NCI-H226 (cell line): ENCODE results near the gene MOB3B.
"Not testable (repeated sequence)": the region's sequence is repeated elsewhere in the genome, so short reads cannot be mapped to it uniquely, and the experiment has no call there.

Experiments
- DNase-seq: peaks from one replicate; pipeline ENCODE4 v3.0.0-alpha.2; 2015

Gene MOB3B

DNA sequence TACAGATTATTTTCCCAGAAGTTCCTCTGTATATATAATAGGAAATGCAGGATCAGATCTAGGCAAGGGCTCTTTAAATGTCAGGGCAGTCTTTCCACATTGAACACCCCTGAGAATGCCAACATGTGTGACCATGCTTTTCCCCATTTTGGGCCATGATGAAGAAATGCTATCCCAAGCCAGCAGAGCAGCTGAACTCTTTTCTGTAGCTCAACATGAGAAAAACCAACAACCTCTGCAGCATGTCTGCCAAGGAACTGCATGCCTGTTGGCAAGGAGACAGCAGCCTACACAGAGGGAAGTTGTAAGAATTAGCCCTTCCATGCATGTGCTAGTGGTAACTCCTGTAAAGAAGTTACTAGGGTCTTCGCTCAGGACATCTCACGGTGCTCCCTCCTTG, 15.1 kb downstream of the MOB3B start:
- DNase-seq = no peak

- DNase-seq = no peak
These were observed 17.8 kb downstream of the MOB3B start for GRCh38 chr9:27511771-27512170.

DNA sequence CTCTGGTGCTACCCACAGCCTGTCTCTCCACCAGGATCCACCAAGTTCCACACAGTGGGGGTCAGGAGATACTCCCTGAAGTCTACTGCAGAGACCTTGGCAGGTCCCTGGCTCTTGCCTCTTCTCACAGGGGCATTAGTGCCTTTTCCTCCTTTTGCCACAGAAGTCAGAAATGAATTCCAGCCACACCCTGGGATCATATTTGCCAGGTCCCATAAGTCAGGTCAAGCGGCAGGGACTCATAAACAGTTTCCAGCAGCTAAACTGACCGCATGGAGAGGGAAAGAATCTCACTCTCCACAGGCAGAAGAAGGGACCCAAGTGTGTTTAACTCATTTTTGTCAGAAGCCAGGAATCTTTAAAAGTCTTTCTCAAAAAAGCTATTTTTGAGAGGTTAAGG, 18.8 kb downstream of the MOB3B start:
- DNase-seq = no peak

- DNase-seq = no peak
These were observed 22.6 kb downstream of the MOB3B start for GRCh38 chr9:27506981-27507380.

DNA sequence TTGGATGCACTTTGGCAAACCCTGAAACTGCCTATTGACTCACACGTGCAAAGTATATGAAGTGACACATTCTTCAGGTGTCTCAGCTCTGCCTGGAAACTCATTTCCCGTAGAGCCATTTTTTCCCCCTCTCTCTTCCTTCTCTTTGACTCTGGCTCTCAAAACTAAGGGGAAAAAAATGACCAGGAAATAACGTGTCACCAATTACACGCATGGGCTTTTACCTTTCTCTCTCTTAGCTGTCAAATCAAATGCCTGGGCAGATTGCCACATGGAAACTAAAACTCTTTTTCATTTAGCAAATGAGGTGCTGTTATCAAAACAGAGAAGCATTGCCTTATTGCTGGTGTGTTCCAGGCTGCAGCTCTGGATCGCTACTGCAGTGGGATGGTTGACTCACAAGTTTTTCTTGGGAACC, 23.9 kb downstream of the MOB3B start:
- no peak for DNase-seq

- DNase-seq = no peak
These were observed 25.4 kb downstream of the MOB3B start for GRCh38 chr9:27504259-27504658.

DNA sequence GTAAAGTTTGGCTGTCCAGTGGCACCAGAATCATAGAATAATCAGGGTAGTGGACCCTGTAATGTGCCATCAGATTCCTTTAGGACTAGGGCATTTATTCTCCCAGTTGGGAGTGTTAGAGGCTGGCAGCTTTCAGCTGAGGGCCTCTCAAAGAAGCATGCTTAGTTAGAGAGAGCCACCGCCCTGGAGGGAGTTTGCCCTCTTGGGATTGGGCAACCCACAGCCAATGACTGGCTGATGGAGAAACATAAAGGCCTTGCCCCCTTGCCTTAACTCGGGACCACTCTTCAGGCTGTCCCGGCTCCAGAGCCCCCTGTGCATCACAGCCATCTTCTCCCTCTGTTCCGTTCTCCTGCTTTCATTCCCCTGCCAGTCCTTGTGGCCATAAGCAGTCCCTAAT, 26.0 kb downstream of the MOB3B start:
- DNase-seq = no peak

DNA sequence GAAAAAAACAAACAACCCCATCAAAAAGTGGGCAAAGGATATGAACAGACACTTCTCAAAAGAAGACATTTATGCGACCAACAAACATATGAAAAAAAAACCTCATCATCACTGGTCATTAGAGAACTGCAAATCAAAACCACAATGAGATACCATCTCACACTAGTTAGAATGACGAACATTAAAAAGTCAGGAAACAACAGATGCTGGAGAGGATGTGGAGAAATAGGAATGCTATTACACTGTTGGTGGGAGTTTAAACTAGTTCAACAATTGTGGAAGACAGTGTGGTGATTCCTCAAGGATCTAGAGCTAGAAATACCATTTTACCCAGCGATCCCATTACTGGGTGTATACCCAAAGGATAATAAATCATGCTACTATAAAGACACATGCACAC, 28.7 kb downstream of the MOB3B start:
- DNase-seq = not testable (repeated sequence)

- peak; percentile 7 for DNase-seq
These were observed 30.2 kb downstream of the MOB3B start for GRCh38 chr9:27499451-27499850.

DNA sequence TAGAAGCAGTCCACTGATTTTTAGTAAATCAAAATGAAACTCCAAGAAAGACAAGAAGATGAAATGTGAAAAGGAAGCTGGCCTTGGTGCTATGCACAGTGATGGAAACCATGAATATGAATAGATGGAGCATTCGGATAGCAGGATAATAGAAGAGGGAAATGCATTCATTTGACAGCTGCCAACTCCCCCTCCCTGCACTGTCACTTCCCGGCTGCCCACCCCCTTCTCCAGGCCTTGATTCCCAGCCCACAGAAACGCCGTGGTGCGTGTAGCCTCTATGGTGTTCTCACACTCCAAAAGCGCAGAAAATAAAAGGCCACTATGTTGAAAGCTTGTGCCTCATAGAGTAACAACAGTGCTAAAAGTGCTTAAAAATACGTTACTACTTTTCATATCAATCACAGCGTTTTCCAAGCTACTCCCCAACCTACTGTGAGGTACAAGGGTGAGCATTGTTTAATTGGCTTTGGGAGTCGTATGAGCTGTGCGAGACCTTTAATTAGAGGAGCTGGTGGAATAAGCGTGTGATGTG, 31.7 kb downstream of the MOB3B start:
- no peak for DNase-seq

DNA sequence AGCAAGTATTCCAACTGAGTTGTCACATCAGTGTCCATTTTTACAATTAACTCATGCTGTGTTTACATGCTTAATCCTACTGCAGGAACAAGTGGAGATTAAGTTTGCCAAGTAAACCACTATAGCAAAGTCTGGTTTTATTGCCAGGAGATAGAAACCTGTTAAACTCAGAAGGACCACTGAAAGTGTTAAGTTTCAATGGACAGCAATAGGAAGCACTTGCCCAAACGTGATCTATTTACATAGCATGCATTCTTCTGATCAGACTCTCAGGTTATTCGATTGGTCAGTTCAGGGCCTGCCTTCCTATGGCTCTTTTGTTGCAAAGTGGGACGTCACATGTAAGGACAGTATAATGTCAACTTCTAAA, 33.5 kb downstream of the MOB3B start:
- no peak for DNase-seq

DNA sequence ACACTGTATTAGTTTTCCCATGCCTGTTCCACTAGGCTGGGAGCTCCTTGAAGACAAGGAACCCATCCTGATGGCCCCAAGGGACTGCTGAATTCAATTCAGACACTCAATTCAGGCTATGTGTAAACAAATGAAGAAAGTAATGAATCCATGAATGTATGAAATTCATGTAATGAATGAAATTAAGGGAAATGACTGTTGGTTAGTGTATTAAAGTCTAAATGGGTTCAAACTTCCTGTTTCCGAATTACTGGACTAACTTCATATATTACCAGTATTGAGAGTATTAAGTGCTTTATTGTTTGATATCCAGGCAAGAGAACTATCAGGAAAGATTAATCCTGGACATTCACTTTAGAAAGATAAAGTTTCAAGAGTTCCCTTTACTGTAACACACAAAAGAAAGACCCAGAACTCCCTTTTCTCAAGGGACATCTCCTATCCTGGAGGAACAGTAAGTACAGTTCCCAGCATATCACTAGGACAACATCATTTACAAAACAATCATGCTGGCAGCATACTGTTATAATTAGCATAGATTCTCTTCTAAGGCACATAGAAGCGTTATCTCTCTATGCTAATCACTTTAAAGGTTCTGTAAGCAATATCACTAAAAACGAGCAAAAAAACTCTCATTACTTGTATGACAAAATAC, 34.0 kb downstream of the MOB3B start:
- no peak for DNase-seq

GRCh38 chr9:27491154-27491553, 38.5 kb downstream of the MOB3B start:
- DNase-seq = peak; percentile 18

DNA sequence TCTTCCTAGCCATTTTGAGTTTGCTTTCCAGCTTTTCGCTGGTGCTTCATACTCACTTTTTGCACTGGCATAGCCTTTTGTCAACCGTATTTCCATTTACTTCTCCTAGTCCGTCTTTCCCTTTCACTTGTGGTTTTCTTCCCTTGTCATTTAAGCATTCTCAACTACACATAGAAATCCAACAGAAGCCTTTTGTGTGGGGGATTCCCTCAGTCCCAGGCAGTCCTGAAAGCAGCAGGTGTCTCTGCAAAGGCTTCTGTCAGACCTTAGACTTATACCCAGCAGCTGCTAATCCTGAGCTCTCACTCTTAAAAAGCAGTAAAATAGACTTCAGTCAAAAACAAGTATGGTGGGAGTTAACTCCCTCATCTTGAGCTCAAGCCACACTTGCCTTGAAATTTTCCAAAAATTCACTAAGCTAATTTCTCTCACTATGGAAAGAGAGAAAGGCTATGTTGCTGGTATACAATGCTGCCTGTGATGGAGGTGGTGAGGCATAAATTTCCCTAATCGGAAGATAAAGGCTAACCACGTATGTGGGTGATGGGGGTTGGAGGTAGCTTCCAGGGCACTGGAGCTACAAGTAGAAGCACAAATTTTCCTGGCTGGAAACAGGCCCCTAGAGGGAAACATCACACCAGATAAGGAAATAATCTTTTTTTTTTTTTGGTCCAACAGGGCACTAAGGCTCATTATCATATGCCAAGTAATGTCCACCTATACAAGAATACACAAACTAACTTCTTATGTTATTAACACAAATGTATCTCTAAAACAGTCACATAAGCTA, 40.3 kb downstream of the MOB3B start:
- DNase-seq = no peak

DNA sequence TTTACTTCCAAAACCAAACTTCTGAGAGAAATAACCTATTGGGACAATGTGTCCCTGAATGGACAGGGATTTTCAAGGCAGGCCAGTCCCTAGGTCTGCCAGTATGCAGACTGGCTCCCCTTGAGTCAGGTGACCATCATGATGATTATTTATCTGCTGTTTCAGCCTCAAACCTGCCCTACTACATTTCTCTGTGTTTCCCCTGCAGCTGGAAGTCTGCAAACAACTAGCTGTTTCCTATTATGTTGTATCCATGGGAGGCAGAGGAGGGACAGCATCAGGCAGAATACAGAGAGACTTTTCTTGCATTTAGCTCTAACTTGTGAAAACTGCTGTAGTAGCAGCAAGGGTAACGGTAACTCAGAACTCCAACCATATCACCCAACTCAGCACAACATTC, 41.7 kb downstream of the MOB3B start:
- DNase-seq = no peak

DNA sequence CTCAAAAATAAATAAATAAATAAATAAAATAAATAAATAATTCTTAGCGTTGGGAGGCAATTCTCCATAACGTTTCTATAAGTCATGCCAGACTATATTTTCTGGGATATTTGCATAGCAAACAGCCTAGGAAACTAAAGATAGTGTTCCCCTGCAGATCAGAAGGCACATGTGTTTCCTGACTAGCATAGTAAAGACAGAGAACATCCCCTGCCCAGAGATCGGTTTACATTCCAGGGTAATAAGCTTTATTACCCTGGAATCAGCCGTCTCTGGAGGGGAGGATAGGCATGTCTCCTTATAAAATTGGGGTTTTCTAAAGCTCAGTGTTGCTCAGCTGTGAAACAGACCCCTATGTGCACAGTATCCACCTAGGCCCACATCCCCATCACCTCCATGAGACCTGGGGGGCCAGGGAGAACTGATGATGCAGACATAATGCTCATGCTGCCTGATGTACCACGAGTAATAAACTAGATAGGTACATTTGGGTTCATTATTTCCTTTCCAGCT, 42.4 kb downstream of the MOB3B start:
- no peak for DNase-seq

GRCh38 chr9:27485158-27485557, 44.5 kb downstream of the MOB3B start:
- DNase-seq = no peak

DNA sequence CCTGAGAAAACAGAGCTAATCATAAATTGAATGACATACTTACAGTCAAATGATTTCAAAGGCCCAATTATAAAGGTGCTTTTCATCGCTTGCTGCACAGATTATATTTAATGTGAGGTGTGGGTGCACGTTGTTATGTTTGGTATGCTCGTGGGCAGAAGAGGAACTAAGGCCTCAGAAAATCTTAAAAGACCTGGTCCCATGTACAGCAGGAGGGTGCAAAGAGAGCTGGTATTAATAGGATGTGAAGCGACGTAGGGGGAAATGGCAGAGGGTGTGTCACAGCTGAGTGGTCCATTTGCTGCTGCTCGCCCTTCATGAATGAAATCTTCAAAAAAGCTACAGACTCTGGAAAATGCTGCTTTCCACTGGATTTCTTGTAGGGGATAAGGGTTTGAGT, 46.0 kb downstream of the MOB3B start:
- no peak for DNase-seq

DNA sequence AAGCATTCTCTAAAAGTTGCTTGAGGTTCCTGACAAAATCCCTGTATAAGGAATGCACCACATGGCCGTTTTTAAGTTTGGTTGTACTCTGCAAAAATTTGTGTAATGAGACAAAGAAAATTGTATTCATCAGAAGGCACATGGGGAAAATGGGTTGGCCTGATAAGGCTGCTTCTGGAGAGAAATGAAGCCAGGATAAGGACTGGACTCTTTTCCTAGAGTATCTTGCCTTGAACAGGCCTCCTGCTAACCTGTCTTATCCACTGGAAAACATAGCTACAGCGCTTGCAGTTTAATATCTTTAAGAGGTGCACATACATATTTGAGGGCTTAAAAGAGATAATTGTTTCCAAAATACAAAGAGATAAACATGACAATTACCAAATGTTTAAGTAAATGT, 46.9 kb downstream of the MOB3B start:
- DNase-seq = no peak

DNA sequence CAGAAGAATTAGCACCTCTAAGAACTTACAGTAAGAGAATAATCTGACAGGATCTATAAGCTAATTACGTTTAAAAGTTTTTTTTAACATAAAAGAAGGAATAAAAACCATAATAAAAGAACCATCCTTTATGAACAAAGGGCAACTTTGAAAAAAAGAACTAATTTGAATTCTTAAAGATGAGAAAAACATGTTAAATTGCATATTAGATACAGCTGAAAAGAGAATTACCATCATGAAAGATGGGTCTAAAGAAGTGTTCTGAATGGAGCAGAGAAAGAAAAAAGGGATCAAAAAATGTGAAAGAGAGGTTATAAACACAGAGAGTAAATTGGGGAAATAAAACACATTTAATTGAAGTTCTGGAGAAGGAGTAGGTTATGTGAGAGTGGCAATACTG, 51.3 kb downstream of the MOB3B start:
- no peak for DNase-seq

- DNase-seq = no peak
These were observed 52.6 kb downstream of the MOB3B start for GRCh38 chr9:27476870-27477515.

DNA sequence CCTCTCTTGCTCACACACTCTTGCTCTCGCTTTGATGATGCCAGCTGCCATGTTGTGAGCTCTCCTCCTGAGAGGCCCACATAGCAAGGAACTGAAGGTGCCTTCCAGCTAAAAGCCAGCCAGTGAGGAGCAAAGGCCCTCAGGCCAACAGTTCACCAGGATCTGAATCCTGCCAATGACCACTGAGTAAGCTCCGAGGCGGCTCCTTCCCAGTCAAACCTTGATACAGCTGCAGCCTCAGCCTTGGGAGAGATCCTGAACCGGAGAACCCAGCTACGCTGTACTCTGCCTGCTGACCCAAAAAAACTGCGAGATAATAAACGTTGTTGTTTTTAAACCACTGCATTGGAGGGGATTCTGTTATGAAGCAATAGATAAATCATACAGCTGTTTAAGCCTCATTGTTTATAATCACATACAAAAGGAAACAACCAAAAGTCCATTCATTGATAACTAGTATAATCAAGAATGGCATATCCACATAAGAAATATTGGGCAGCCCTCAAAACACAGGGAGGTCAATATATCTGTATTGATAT, 54.5 kb downstream of the MOB3B start:
- no peak for DNase-seq

DNA sequence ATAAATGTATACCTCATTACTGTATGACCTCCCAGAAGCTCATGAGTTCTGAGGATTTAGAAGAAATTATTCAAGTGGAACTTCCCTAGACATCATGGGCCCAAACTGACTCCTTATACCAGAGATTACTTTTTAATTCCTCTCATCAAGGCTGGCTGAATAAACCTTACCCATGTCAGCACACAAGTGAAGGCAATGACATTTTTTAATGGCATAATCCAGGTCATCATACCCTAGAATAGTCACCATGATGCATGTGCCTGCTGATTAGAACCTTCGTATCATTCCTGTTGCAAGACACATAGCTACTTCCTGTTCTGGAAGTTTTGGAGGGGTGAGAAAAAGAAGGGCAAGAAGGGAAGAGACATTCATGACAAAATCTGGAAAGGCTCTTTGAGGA, 55.3 kb downstream of the MOB3B start:
- no peak for DNase-seq

GRCh38 chr9:27473111-27473529, 56.5 kb downstream of the MOB3B start:
- no peak for DNase-seq
